ENCODE data around the gene CAPN14.

Gene CAPN14

GRCh38 chr2:31217465-31218200 lies at the start of gene CAPN14:
Gene CAPN14, minus strand, starts transcription at chr2:31217515. Its CDS starts 12,068 bp downstream, at chr2:31205447.
- Histone ChIP-seq H3K4me3 (ENCODE audit: low read depth, low read length) (no peak within 1 kb of the TSS), H3K36me3 (replicated peaks) (no peaks in the 10 kb centered on the region), H3K27ac (no peak within 1 kb of the TSS), H3K27me3 (replicated peaks) (no peaks in the 10 kb centered on the region)
- no peak for DNase-seq
- in situ Hi-C loops (cut with HindIII; ENCODE audit: low pct_ligation_motif_present, low sequenced_read_pairs), result no loop called here
- TF ChIP-seq CTCF (IDR thresholded peaks at IDR 0.05; ENCODE audit: low read depth, low read length, missing control alignments), result no peak

GRCh38 chr2:31266804-31267203 lies 49.5 kb upstream of the CAPN14 start:
- in situ Hi-C loops (cut with HindIII; ENCODE audit: low pct_ligation_motif_present, low sequenced_read_pairs), result no loop called here
- no peak overlapping the region for H3K4me3 ChIP-seq (ENCODE audit: low read depth, low read length)
- peaks cover 8% of the 10 kb centered on the region for H3K36me3 ChIP-seq (replicated peaks)
- no peaks in the 10 kb centered on the region for H3K27me3 ChIP-seq (replicated peaks)
- DNase-seq, result no peak
- H3K27ac ChIP-seq, result no peak overlapping the region
- TF ChIP-seq CTCF (IDR thresholded peaks at IDR 0.05; ENCODE audit: low read depth, low read length, missing control alignments), result no peak

- Histone ChIP-seq H3K27me3 (replicated peaks) (no peaks in the 10 kb centered on the region), H3K27ac (no peak overlapping the region), H3K4me3 (ENCODE audit: low read depth, low read length) (no peak overlapping the region), H3K36me3 (replicated peaks) (peaks cover 19% of the 10 kb centered on the region)
- in situ Hi-C loops (cut with HindIII; ENCODE audit: low pct_ligation_motif_present, low sequenced_read_pairs), result no loop called here
- no peak for DNase-seq
- TF ChIP-seq CTCF (IDR thresholded peaks at IDR 0.05; ENCODE audit: low read depth, low read length, missing control alignments), result no peak
These were observed 47.9 kb upstream of the CAPN14 start for GRCh38 chr2:31265234-31265633.

- no peaks in the 10 kb centered on the region for H3K27me3 ChIP-seq (replicated peaks)
These were observed 46.4 kb upstream of the CAPN14 start for GRCh38 chr2:31263636-31264190.

GRCh38 chr2:31260870-31261269 lies 43.6 kb upstream of the CAPN14 start:
- Histone ChIP-seq H3K27ac (no peak overlapping the region), H3K36me3 (replicated peaks) (peaks cover 25% of the 10 kb centered on the region), H3K4me3 (ENCODE audit: low read depth, low read length) (no peak overlapping the region), H3K27me3 (replicated peaks) (no peaks in the 10 kb centered on the region)
- in situ Hi-C loops (cut with HindIII; ENCODE audit: low pct_ligation_motif_present, low sequenced_read_pairs), result no loop called here
- no peak for TF ChIP-seq CTCF (IDR thresholded peaks at IDR 0.05; ENCODE audit: low read depth, low read length, missing control alignments)
- no peak for DNase-seq

More at GRCh38 chr2:31263636-31264190, 46.4 kb upstream of the CAPN14 start:
- Histone ChIP-seq H3K27ac (no peak overlapping the region), H3K36me3 (replicated peaks) (peaks cover 19% of the 10 kb centered on the region), H3K4me3 (ENCODE audit: low read depth, low read length) (no peak overlapping the region)
- in situ Hi-C loops (cut with HindIII; ENCODE audit: low pct_ligation_motif_present, low sequenced_read_pairs), result no loop called here
- no peak for TF ChIP-seq CTCF (IDR thresholded peaks at IDR 0.05; ENCODE audit: low read depth, low read length, missing control alignments)
- no peak for DNase-seq
